ENCODE data around the gene ALG5. TPM values are rescaled to one million over a fixed set of nuclear protein-coding genes. Genes with fewer than 3 reads are reported as not detected.

ALG5 gene
- total RNA-seq, result 24.0 and 25.8 TPM in 2 replicates

DNA sequence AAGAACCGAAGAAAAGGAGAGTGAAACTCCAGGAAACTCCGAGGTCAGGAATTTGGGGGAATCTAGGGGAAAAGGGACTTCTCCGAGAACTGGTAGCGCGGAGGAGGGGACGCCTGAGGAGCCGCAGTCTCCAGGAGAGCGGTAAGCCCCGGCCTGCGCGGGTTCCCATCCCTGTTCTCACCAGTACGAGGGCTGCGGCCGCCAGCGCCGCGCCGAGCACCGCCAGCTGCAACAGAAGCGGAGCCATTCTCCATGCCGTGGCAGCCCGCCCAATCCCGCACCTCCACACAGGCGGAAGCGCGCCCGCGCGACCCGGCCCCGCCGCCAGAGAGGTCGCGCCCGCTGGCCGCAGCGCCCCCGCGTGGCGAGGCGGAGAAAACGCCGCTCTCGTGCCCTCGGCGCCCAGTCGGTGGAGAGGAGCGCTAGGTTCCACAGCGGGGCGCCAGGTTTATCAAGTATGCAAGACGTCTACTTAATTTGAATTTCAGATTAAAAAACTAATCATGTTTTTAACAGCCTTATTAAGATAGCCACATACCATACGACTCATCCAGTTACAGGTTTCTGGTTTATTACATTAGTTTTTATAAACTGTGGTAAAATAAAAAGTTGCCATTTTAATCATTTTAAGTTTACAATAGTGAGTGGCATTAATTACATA, at the start of gene ALG5:
Gene ALG5, minus strand, starts transcription at position 287 of the 661 bp plus-strand sequence. Its CDS starts 40 bp downstream, at position 247.
- Mint-ChIP-seq H3K4me1 (peaks cover 35% of the 10 kb centered on the region), H3K9me3 (no peaks in the 10 kb centered on the region), H3K4me3 (peak within 1 kb of the TSS; percentile 99), H3K27ac (peak within 1 kb of the TSS; percentile 100), H3K27me3 (no peaks in the 10 kb centered on the region), H3K36me3 (ENCODE audit: low read depth) (peaks cover 44% of the 10 kb centered on the region)
- CTCF ChIA-PET, result interaction anchor here (0.6 kb wide), 1 partner anchor 19 kb away, joined by 4 read pairs; no protein-coding TSS in a partner anchor
- DNase-seq, result peak; percentile 96
- intact Hi-C loops (cut with micrococcal nuclease), result loop anchor here (1.0 to 5.0 kb wide), 2 partner anchors 577 to 654 kb away; no protein-coding TSS in a partner anchor
- POLR2A ChIA-PET, result interaction anchor here (1.0 to 4.0 kb wide), 11 partner anchors 8 to 1350 kb away, joined by 3 to 25 read pairs (median 7); partner anchors contain the start of genes SUPT20H and UFM1
- peak; percentile 72 for ATAC-seq (ENCODE audit: low read depth)
- TF ChIP-seq, protein P1, sequence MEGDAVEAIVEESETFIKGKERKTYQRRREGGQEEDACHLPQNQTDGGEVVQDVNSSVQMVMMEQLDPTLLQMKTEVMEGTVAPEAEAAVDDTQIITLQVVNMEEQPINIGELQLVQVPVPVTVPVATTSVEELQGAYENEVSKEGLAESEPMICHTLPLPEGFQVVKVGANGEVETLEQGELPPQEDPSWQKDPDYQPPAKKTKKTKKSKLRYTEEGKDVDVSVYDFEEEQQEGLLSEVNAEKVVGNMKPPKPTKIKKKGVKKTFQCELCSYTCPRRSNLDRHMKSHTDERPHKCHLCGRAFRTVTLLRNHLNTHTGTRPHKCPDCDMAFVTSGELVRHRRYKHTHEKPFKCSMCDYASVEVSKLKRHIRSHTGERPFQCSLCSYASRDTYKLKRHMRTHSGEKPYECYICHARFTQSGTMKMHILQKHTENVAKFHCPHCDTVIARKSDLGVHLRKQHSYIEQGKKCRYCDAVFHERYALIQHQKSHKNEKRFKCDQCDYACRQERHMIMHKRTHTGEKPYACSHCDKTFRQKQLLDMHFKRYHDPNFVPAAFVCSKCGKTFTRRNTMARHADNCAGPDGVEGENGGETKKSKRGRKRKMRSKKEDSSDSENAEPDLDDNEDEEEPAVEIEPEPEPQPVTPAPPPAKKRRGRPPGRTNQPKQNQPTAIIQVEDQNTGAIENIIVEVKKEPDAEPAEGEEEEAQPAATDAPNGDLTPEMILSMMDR (IDR thresholded peaks at IDR 0.05), result peak; percentile 53

- peaks cover 14% of the 10 kb centered on the region for H3K4me1 Mint-ChIP-seq
- H3K4me3 Mint-ChIP-seq, result no peak overlapping the region
- H3K27ac Mint-ChIP-seq, result no peak overlapping the region
- ChIA-PET CTCF (no interaction called here), POLR2A (no interaction called here)
- no peak for DNase-seq
- TF ChIP-seq, protein P1 (IDR thresholded peaks at IDR 0.05), result no peak
- H3K27me3 Mint-ChIP-seq, result no peaks in the 10 kb centered on the region
- peaks cover 52% of the 10 kb centered on the region for H3K36me3 Mint-ChIP-seq (ENCODE audit: low read depth)
- H3K9me3 Mint-ChIP-seq, result no peaks in the 10 kb centered on the region
- intact Hi-C loops (cut with micrococcal nuclease), result no loop called here
- no peak for ATAC-seq (ENCODE audit: low read depth)
These were observed 48.7 kb upstream of the ALG5 start for GRCh38 chr13:37047846-37048245.

DNA sequence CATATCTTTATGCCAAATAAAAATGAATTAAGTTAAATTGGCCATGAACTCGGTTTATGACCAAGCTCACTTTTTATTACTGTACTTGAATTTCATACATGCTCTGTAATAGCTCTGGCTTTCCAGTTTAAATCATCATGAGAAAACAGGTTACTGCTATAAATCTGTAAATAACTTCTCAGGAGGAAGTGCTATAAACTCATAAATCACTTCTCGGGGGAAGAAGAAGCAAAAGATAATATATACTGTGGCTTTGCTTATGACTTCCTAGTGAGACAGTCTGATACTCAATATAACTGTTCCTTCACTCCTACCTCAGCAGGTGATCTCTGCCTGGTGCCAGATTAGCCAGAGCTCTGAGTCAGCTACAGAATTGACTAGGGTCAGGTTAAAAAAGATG, 47.9 kb upstream of the ALG5 start:
- no peaks in the 10 kb centered on the region for H3K27me3 Mint-ChIP-seq
- no peak overlapping the region for H3K27ac Mint-ChIP-seq
- TF ChIP-seq, protein P1 (IDR thresholded peaks at IDR 0.05), result no peak
- H3K36me3 Mint-ChIP-seq (ENCODE audit: low read depth), result peaks cover 53% of the 10 kb centered on the region
- DNase-seq (no peak), ATAC-seq (ENCODE audit: low read depth) (no peak)
- peaks cover 8% of the 10 kb centered on the region for H3K4me1 Mint-ChIP-seq
- intact Hi-C loops (cut with micrococcal nuclease), result no loop called here
- H3K4me3 Mint-ChIP-seq, result no peak overlapping the region
- POLR2A ChIA-PET, result interaction anchor here (0.6 kb wide), 1 partner anchor 10 kb away, joined by 8 read pairs; no protein-coding TSS in a partner anchor
- CTCF ChIA-PET, result no interaction called here
- H3K9me3 Mint-ChIP-seq, result no peaks in the 10 kb centered on the region

DNA sequence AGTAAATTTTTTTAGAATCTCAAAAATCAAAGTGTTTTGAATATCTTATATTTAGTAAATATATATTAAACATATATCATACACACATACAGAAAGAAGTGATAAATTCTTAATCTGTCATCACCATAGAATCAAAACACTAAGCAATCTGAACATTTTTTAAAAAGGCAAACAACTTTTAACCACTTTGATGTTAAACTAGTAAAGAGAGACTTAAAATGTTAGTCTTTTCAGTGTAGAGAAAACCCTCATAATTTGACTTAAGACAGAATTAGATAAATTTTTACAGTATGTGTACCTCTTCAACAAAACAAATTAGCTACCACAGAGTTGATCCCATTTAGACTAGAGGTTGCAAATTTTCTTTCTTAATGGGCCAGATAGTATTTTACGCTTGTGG, 46.9 kb upstream of the ALG5 start:
- DNase-seq, result no peak
- no peaks in the 10 kb centered on the region for H3K9me3 Mint-ChIP-seq
- CTCF ChIA-PET, result no interaction called here

GRCh38 chr13:37040789-37041188, 41.6 kb upstream of the ALG5 start:
- POLR2A ChIA-PET, result no interaction called here
- H3K27me3 Mint-ChIP-seq, result no peaks in the 10 kb centered on the region
- TF ChIP-seq, protein P1 (IDR thresholded peaks at IDR 0.05), result no peak
- H3K4me1 Mint-ChIP-seq, result no peaks in the 10 kb centered on the region
- H3K9me3 Mint-ChIP-seq, result no peaks in the 10 kb centered on the region
- no peak for ATAC-seq (ENCODE audit: low read depth)
- CTCF ChIA-PET, result no interaction called here
- no peak overlapping the region for H3K27ac Mint-ChIP-seq
- no peak overlapping the region for H3K4me3 Mint-ChIP-seq
- intact Hi-C loops (cut with micrococcal nuclease), result no loop called here
- DNase-seq, result no peak
- peaks cover 68% of the 10 kb centered on the region for H3K36me3 Mint-ChIP-seq (ENCODE audit: low read depth)

More for the DNA sequence above, 46.9 kb upstream of the ALG5 start:
- peaks cover 55% of the 10 kb centered on the region for H3K36me3 Mint-ChIP-seq (ENCODE audit: low read depth)
- POLR2A ChIA-PET, result no interaction called here
- peaks cover 2% of the 10 kb centered on the region for H3K4me1 Mint-ChIP-seq
- no peak overlapping the region for H3K27ac Mint-ChIP-seq
- intact Hi-C loops (cut with micrococcal nuclease), result no loop called here
- TF ChIP-seq, protein P1 (IDR thresholded peaks at IDR 0.05), result no peak
- H3K4me3 Mint-ChIP-seq, result no peak overlapping the region
- H3K27me3 Mint-ChIP-seq, result no peaks in the 10 kb centered on the region
- no peak for ATAC-seq (ENCODE audit: low read depth)

Measured in activated B cell treated with CpG ODN at 0.5 μM for 24 hours (primary cell).